ENCODE measurements around the gene PRPF8.

DNA sequence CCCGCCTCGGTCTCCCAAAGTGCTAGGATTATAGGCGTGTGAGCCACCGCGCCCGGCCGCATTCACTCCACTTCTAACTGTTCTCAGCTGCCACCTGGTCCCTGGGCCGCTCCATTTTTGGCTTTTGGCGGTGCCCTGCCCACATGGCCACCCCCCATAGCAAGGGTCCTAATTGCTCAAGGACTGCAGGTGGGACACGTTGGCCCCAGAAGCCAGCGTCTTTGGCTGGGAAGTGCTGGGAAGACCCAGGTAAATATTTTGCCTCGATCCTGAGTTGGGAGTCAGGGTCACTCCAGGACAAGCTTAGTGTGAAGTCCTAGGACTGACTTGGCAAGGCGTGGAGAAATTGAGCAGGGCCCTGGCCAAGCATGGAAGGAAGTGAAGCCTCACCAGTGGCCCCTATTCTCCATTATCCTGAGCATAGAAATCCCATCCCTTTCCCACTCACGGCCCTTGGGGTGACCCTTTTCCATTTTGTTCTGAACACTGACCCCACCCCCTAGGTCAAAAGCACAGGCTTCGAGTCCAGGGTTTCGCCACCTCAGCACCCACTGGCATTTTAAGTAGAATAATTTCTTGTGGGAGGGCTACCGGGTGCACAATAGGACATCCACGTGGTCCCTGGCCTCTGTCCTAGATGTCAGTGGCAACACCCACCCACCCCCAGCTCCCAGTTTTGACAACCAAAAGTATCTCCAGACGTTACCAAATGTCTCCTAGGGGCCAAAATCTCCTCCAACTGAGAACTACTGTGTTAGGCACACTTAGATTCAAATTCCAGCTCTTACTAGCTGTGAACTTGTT lies 33.9 kb upstream of the PRPF8 start:
- no peak for TF ChIP-seq POLR2A (IDR thresholded peaks at IDR 0.05)
- no peak for TF ChIP-seq POLR2AphosphoS5 (IDR thresholded peaks at IDR 0.05)
